Gastroesophageal sphincter (tissue), 3 donors: ENCODE measurements around the gene LRRTM3.

Experiments used
- CTCF ChIP-seq, 4 experiments: fragments of 200-600 bp in 2 of 4; fragments of 450-650 bp in 2 of 4; sonication (generic) in 1 of 4; IDR thresholded peaks; one replicate each; pipeline ENCODE4 v1.5.1; 2017 to 2019; ENCODE audit warnings: antibody characterized with exemption in 4 of 4, mild to moderate bottlenecking in 2 of 4, moderate library complexity in 2 of 4
- POLR2AphosphoS5 ChIP-seq: sonication (generic); formaldehyde crosslinking; IDR thresholded peaks from one replicate; pipeline ENCODE4 v1.6.1; 2017; ENCODE audit warnings: antibody characterized with exemption

- TF ChIP-seq CTCF (IDR thresholded peaks at IDR 0.05) = no peak
- TF ChIP-seq POLR2AphosphoS5 = no peak
These were observed 124.2 kb downstream of the LRRTM3 start for GRCh38 chr10:67049988-67050387.
